H1 (cell line): Measurements from ENCODE around the gene DHRS7B. TPM values are rescaled to one million over a fixed set of nuclear protein-coding genes. Genes with fewer than 3 reads are reported as not detected.

Source experiments
- CTCF ChIA-PET: fragments of 300-600 bp; sonication (Branson Sonifier 250); formaldehyde crosslinking; loops from one replicate; lab custom pipeline; 2021; ENCODE audit not compliant: partially characterized antibody; lab: Charles Lee
- POLR2A ChIA-PET: fragments of 300-600 bp; sonication (Branson Sonifier 250); formaldehyde crosslinking; loops from one replicate; lab custom pipeline; 2021; ENCODE audit warnings: inconsistent platforms; ENCODE audit not compliant: partially characterized antibody; lab: Charles Lee
- DNase-seq, 2 experiments: peaks; one replicate each; pipeline versions ENCODE4 v3.0.0 to v3.0.0-alpha.2; 2010 to 2022; ENCODE audit warnings: low spot score in 2 of 2, low read depth in 1 of 2, mixed read lengths in 1 of 2
- FAIRE-seq: peaks from 2 replicates; lab custom pipeline; 2011; peaks lifted over from hg19 to GRCh38; lab: Jason Lieb, UNC
- H2AFZ ChIP-seq: 2 replicates; pipeline ENCODE4 v1.8.1; 2012; ENCODE audit warnings: low read length, inconsistent platforms
- H2AK5ac ChIP-seq: 2 replicates; pipeline ENCODE4 v1.6.1; 2013; ENCODE audit warnings: low read depth, low read length
- H2BK120ac ChIP-seq: replicated peaks from 2 replicates; pipeline ENCODE3; 2013; ENCODE audit warnings: low read depth, low read length, inconsistent platforms
- H2BK12ac ChIP-seq: 2 replicates; pipeline ENCODE4 v1.6.1; 2013; ENCODE audit warnings: low read depth, low read length
- H2BK15ac ChIP-seq: 2 replicates; pipeline ENCODE4 v1.6.1; 2013; ENCODE audit warnings: low read length
- H2BK20ac ChIP-seq: 2 replicates; pipeline ENCODE4 v1.6.1; 2013; ENCODE audit warnings: low read length
- H2BK5ac ChIP-seq: 2 replicates; pipeline ENCODE4 v1.6.1; 2013; ENCODE audit warnings: low read depth, low read length
- H3K14ac ChIP-seq: 2 replicates; pipeline ENCODE4 v1.6.1; 2013; ENCODE audit warnings: inconsistent platforms; ENCODE audit not compliant: insufficient read length
- H3K18ac ChIP-seq: 2 replicates; pipeline ENCODE4 v1.6.1; 2013; ENCODE audit warnings: low read length; ENCODE audit errors: extremely low read depth
- H3K23ac ChIP-seq: 2 replicates; pipeline ENCODE4 v1.6.1; 2013; ENCODE audit warnings: inconsistent platforms; ENCODE audit not compliant: insufficient read length
- H3K23me2 ChIP-seq: 2 replicates; pipeline ENCODE4 v1.6.1; 2013; ENCODE audit warnings: low read depth, low read length
- H3K27ac ChIP-seq: 2 replicates; pipeline ENCODE4 v1.6.1; 2011; ENCODE audit warnings: low read depth, low read length, inconsistent platforms
- H3K27me3 ChIP-seq, 4 experiments: replicated peaks in 1 of 4; 1 replicate in 1 of 4; 2 replicates in 3 of 4; pipeline versions ENCODE4 v1.6.1 to v1.8.1; 2011 to 2013; ENCODE audit warnings: low read length in 3 of 4, mild to moderate bottlenecking in 3 of 4, inconsistent platforms in 2 of 4, mixed read lengths in 2 of 4, moderate library complexity in 1 of 4; ENCODE audit not compliant: control insufficient read depth in 3 of 4, insufficient read depth in 3 of 4; ENCODE audit errors: extremely low read depth in 1 of 4
- H3K36me3 ChIP-seq, 4 experiments: 2 replicates each; pipeline versions ENCODE4 v1.6.1 to v1.8.1; 2011 to 2013; ENCODE audit warnings: mild to moderate bottlenecking in 4 of 4, low read length in 3 of 4, moderate library complexity in 2 of 4, control low read depth in 1 of 4, inconsistent platforms in 1 of 4; ENCODE audit not compliant: insufficient read depth in 4 of 4, control insufficient read depth in 2 of 4
- H3K4ac ChIP-seq: replicated peaks from 2 replicates; pipeline ENCODE3; 2013; ENCODE audit warnings: low read length, low read depth, mixed read lengths, inconsistent platforms; ENCODE audit not compliant: insufficient read length
- H3K4me1 ChIP-seq, 4 experiments: replicated peaks in 1 of 4; 1 replicate in 1 of 4; 2 replicates in 3 of 4; pipeline versions ENCODE4 v1.6.1 to v1.8.1; 2011 to 2013; ENCODE audit warnings: low read length in 3 of 4, inconsistent platforms in 2 of 4, mixed read lengths in 1 of 4; ENCODE audit not compliant: insufficient read depth in 4 of 4, control insufficient read depth in 3 of 4
- H3K4me2 ChIP-seq, 2 experiments: 2 replicates each; pipeline versions ENCODE4 v1.6.1 to v1.8.1; 2011 to 2013; ENCODE audit warnings: low read depth in 2 of 2, low read length in 2 of 2, control low read depth in 1 of 2, inconsistent platforms in 1 of 2, mild to moderate bottlenecking in 1 of 2; ENCODE audit not compliant: insufficient read depth in 1 of 2
- H3K4me3 ChIP-seq, 4 experiments: fragments of 200-600, 300-600 bp in 1 of 4; sonication (generic), shearing (Covaris generic), sonication (Bioruptor Twin) in 1 of 4; 2 replicates each; pipeline versions ENCODE4 v1.5.1 to v1.8.1; 2011 to 2016; ENCODE audit warnings: low read length in 4 of 4, low read depth in 3 of 4, control low read depth in 2 of 4, inconsistent platforms in 2 of 4, mild to moderate bottlenecking in 2 of 4, mixed read lengths in 1 of 4, moderate library complexity in 1 of 4; ENCODE audit not compliant: insufficient read depth in 2 of 4; ENCODE audit errors: extremely low read depth in 1 of 4
- H3K56ac ChIP-seq: replicated peaks from 2 replicates; pipeline ENCODE3; 2013; ENCODE audit warnings: low read depth, mild to moderate bottlenecking, mixed read lengths, low read length, inconsistent platforms; ENCODE audit not compliant: insufficient read length
- H3K79me1 ChIP-seq: 2 replicates; pipeline ENCODE4 v1.6.1; 2013; ENCODE audit warnings: low read depth, low read length, control low read depth
- H3K79me2 ChIP-seq, 2 experiments: 2 replicates each; pipeline versions ENCODE4 v1.6.1 to v1.8.1; 2012 to 2013; ENCODE audit warnings: low read length in 2 of 2, mild to moderate bottlenecking in 2 of 2, inconsistent platforms in 1 of 2; ENCODE audit not compliant: insufficient read depth in 2 of 2, control insufficient read depth in 1 of 2
- H3K9ac ChIP-seq, 4 experiments: replicated peaks in 1 of 4; 1 replicate in 1 of 4; 2 replicates in 3 of 4; pipeline versions ENCODE4 v1.6.1 to v1.8.1; 2011 to 2013; ENCODE audit warnings: low read depth in 3 of 4, low read length in 3 of 4, control low read depth in 2 of 4, mild to moderate bottlenecking in 2 of 4, moderate library complexity in 2 of 4, inconsistent platforms in 1 of 4; ENCODE audit errors: extremely low read depth in 1 of 4
- H3K9me3 ChIP-seq, 2 experiments: 2 replicates each; pipeline versions ENCODE4 v1.6.1 to v1.8.1; 2012 to 2013; ENCODE audit warnings: mild to moderate bottlenecking in 2 of 2, moderate library complexity in 2 of 2, control low read depth in 1 of 2, inconsistent platforms in 1 of 2, low read depth in 1 of 2, low read length in 1 of 2, mixed read lengths in 1 of 2; ENCODE audit not compliant: insufficient read depth in 2 of 2
- H4K20me1 ChIP-seq, 2 experiments: replicated peaks in 1 of 2; 2 replicates each; pipeline versions ENCODE3 to v1.8.1; 2011 to 2013; ENCODE audit warnings: inconsistent platforms in 2 of 2, low read length in 2 of 2, mild to moderate bottlenecking in 1 of 2; ENCODE audit not compliant: insufficient read depth in 2 of 2, control insufficient read depth in 1 of 2
- H4K5ac ChIP-seq: 2 replicates; pipeline ENCODE4 v1.6.1; 2013; ENCODE audit warnings: low read length, low read depth, mixed read lengths, inconsistent platforms; ENCODE audit not compliant: insufficient read length
- H4K8ac ChIP-seq: 2 replicates; pipeline ENCODE4 v1.8.0; 2013; ENCODE audit warnings: mild to moderate bottlenecking, moderate library complexity, low read length, inconsistent platforms; ENCODE audit not compliant: insufficient read depth; ENCODE audit errors: extremely low read depth
- H4K91ac ChIP-seq: replicated peaks from 2 replicates; pipeline ENCODE3; 2013; ENCODE audit warnings: low read length, mixed read lengths, inconsistent platforms; ENCODE audit not compliant: insufficient read length
- BCL11A ChIP-seq, 2 experiments: IDR thresholded peaks; one replicate each; pipeline ENCODE4 v1.6.1; 2011; ENCODE audit warnings: low read depth in 2 of 2, low read length in 2 of 2, mild to moderate bottlenecking in 2 of 2
- SAP30 ChIP-seq: fragments of 300-600 bp; sonication (generic); IDR thresholded peaks from 2 replicates; pipeline ENCODE4 v1.7.1; 2012; ENCODE audit warnings: low read length, moderate library complexity, mild to moderate bottlenecking, inconsistent platforms; ENCODE audit not compliant: insufficient read depth, insufficient replicate concordance
- SUZ12 ChIP-seq: fragments of 200-600 bp; sonication (generic); IDR thresholded peaks from 2 replicates; pipeline ENCODE4 v1.6.1; 2012; ENCODE audit warnings: mild to moderate bottlenecking, inconsistent platforms, low read length, moderate library complexity, mixed read lengths
- TCF12 ChIP-seq: IDR thresholded peaks from 2 replicates; pipeline ENCODE4 v1.6.1; 2011; ENCODE audit warnings: low read depth, mild to moderate bottlenecking, low read length
- WGBS, 2 experiments: shearing (Covaris generic) in 1 of 2; methylation state at CpG; one replicate each; pipeline versions ENCODE4 v1.1.6 to v1.1.7; 2013 to 2015; ENCODE audit warnings: low lambda C conversion rate in 2 of 2, mixed read lengths in 2 of 2, inconsistent platforms in 1 of 2, low coverage in 1 of 2, missing lambda C conversion rate in 1 of 2; ENCODE audit not compliant: insufficient replicate concordance in 2 of 2, insufficient coverage in 1 of 2, insufficient read length in 1 of 2; ENCODE audit errors: extremely low coverage in 1 of 2, missing lambda C conversion rate in 1 of 2; 5-methylcytosine and 5-hydroxymethylcytosine counted together
- polyA plus RNA-seq, 7 experiments: library from polyadenylated mRNA; depleted of rRNA in 3 of 7; stranded (reverse) in 5 of 7; unstranded in 2 of 7; fragments of >200 nt in 5 of 7; fragments of 200-250 nt in 2 of 7; gene quantifications; 1 replicate in 5 of 7; 2 replicates in 1 of 7; 4 replicates in 1 of 7; pipeline versions ENCODE4 v1.2.1 to v1.2.3, GENCODE V29; 2011 to 2013; ENCODE audit warnings: missing spikeins in 2 of 7, mixed read lengths in 2 of 7
- total RNA-seq: library from RNA; stranded (reverse); fragmentation: NEBNext Ultra II Directional; extraction: Animal tissue kit (Norgen Biotek cat#: 25700); gene quantifications from 2 replicates; pipeline ENCODE4 v1.2.1, GENCODE V29; 2021

DHRS7B gene
- total and polyA plus RNA-seq, 2 of the 8 experiments (the other 6 are each of a cell fraction or from before 2014, with no cell fraction given), result 11.0 to 27.9 TPM

GRCh38 chr17:21078016-21078780 is 48.6 kb upstream of the DHRS7B start:
- Histone ChIP-seq H3K23me2 (no peaks in the 10 kb centered on the region; the same call in 1 of the 2 replicates), H2BK15ac (no peak overlapping the region), H4K5ac (no peak overlapping the region), H2BK5ac (no peak overlapping the region), H3K4me1 (peaks cover 0 to 2% (median 0%) of the 10 kb centered on the region in 4 experiments; a peak in 1 of 7 replicates), H3K79me1 (no peaks in the 10 kb centered on the region), H4K8ac (no peak overlapping the region), H2BK20ac (no peak overlapping the region), H4K91ac (no peak overlapping the region), H3K9me3 (peaks cover 0 to 9% of the 10 kb centered on the region in 2 experiments; a peak in 2 of 4 replicates), H2BK120ac (no peak overlapping the region), H3K56ac (no peak overlapping the region), H3K27ac (no peak overlapping the region), H2AK5ac (no peak overlapping the region), H3K4ac (no peak overlapping the region), H3K27me3 (no peaks in the 10 kb centered on the region), H3K9ac (no peak overlapping the region), H3K36me3 (no peaks in the 10 kb centered on the region), H3K14ac (no peak overlapping the region), H3K4me3 (no peak overlapping the region), H2BK12ac (no peak overlapping the region), H3K23ac (no peak overlapping the region), H3K79me2 (no peaks in the 10 kb centered on the region), H4K20me1 (no peaks in the 10 kb centered on the region), H3K18ac (no peak overlapping the region), H3K4me2 (no peak overlapping the region), H2AFZ (no peak overlapping the region)
- FAIRE-seq (no peak), DNase-seq (no peak)
- 87% methylated on average over 11 of the region's 11 CpGs; no CpG with 5 or more reads in 1 of the 2 experiments for WGBS, 2 experiments
- CTCF ChIA-PET, result interaction anchor here (0.7 to 2.2 kb wide), 6 partner anchors 12 to 34 kb away, joined by 3 to 9 read pairs (median 4); no protein-coding TSS in a partner anchor
- POLR2A ChIA-PET, result interaction anchor here (1.1 kb wide), 2 partner anchors 35 to 40 kb away, joined by 3 read pairs; no protein-coding TSS in a partner anchor
- no peak for TF ChIP-seq SUZ12
- TF ChIP-seq SAP30, result no peak
- no peak for TF ChIP-seq TCF12
- no peak for TF ChIP-seq BCL11A (IDR thresholded peaks at IDR 0.05; ENCODE audit: low read depth in 2 of 2, low read length in 2 of 2)
